PC-9 (cell line): ENCODE measurements around the gene ATXN8OS.

Source experiments
- CTCF ChIP-seq: fragments of 200-600 bp; sonication (generic); conservative IDR thresholded peaks from 2 replicates; pipeline ENCODE4 v1.6.1; 2017; ENCODE audit warnings: mixed run types, antibody characterized with exemption, mild to moderate bottlenecking, moderate library complexity
- EZH2 ChIP-seq: fragments of 200-600 bp; sonication (generic); IDR thresholded peaks from 2 replicates; pipeline ENCODE4 v1.8.0; 2017; ENCODE audit warnings: antibody characterized with exemption, low read depth

- no peak for TF ChIP-seq EZH2
- no peak for TF ChIP-seq CTCF
These were observed 63.5 kb downstream of the ATXN8OS start for GRCh38 chr13:70171151-70171550.
